H9 (cell line): ENCODE data around the gene SYAP1. TPM values are rescaled to one million over a fixed set of nuclear protein-coding genes. Genes with fewer than 3 reads are reported as not detected.

Experiments used
- DNase-seq: peaks from one replicate; pipeline ENCODE4 v3.0.0-alpha.2; 2017
- H2AFZ ChIP-seq: one replicate; pipeline ENCODE4 v1.6.1; 2013; ENCODE audit warnings: mild to moderate bottlenecking, low read length, control low read depth, moderate library complexity
- H2AK5ac ChIP-seq: 2 replicates; pipeline ENCODE4 v1.6.1; 2013; ENCODE audit warnings: low read length, control low read depth, mixed read lengths; ENCODE audit not compliant: insufficient read length
- H2BK120ac ChIP-seq: one replicate; pipeline ENCODE4 v1.6.1; 2013; ENCODE audit warnings: low read depth, mild to moderate bottlenecking, low read length, control low read depth, inconsistent platforms; ENCODE audit not compliant: poor library complexity, severe bottlenecking
- H2BK12ac ChIP-seq: 2 replicates; pipeline ENCODE4 v1.6.1; 2013; ENCODE audit warnings: low read length, control low read depth, mixed read lengths, low read depth; ENCODE audit not compliant: insufficient read length
- H2BK15ac ChIP-seq: 2 replicates; pipeline ENCODE4 v1.6.1; 2013; ENCODE audit warnings: low read depth, low read length, control low read depth
- H2BK20ac ChIP-seq: one replicate; pipeline ENCODE4 v1.6.1; 2013; ENCODE audit warnings: low read depth, mild to moderate bottlenecking, low read length, control low read depth, inconsistent platforms; ENCODE audit not compliant: poor library complexity, severe bottlenecking
- H2BK5ac ChIP-seq: 2 replicates; pipeline ENCODE4 v1.6.1; 2013; ENCODE audit warnings: low read length, control low read depth, mixed read lengths; ENCODE audit not compliant: insufficient read length
- H3K14ac ChIP-seq: 2 replicates; pipeline ENCODE4 v1.6.1; 2013; ENCODE audit warnings: low read length, control low read depth; ENCODE audit not compliant: insufficient read depth
- H3K18ac ChIP-seq: 2 replicates; pipeline ENCODE4 v1.6.1; 2013; ENCODE audit warnings: low read depth, mild to moderate bottlenecking, mixed read lengths, low read length, control low read depth; ENCODE audit not compliant: insufficient read length
- H3K23ac ChIP-seq: 2 replicates; pipeline ENCODE4 v1.6.1; 2013; ENCODE audit warnings: low read length, control low read depth, mixed read lengths, low read depth; ENCODE audit not compliant: insufficient read length
- H3K23me2 ChIP-seq: 2 replicates; pipeline ENCODE4 v1.6.1; 2013; ENCODE audit warnings: low read depth, mild to moderate bottlenecking, mixed read lengths, low read length, control low read depth; ENCODE audit not compliant: insufficient read length, poor library complexity, severe bottlenecking
- H3K27ac ChIP-seq: 2 replicates; pipeline ENCODE4 v1.5.1; 2013; ENCODE audit warnings: low read length, control low read depth, mixed read lengths, low read depth; ENCODE audit not compliant: insufficient read length
- H3K27me3 ChIP-seq: 2 replicates; pipeline ENCODE4 v1.6.1; 2013; ENCODE audit warnings: low read length, control low read depth, inconsistent platforms; ENCODE audit not compliant: insufficient read depth
- H3K4ac ChIP-seq: 2 replicates; pipeline ENCODE4 v1.6.1; 2013; ENCODE audit warnings: low read depth, mild to moderate bottlenecking, control low read depth, inconsistent platforms, low read length, moderate library complexity
- H3K4me1 ChIP-seq: 2 replicates; pipeline ENCODE4 v1.6.1; 2013; ENCODE audit warnings: low read length, control low read depth, inconsistent platforms; ENCODE audit not compliant: insufficient read depth
- H3K4me2 ChIP-seq: 2 replicates; pipeline ENCODE4 v1.6.1; 2013; ENCODE audit warnings: low read length, control low read depth, mixed read lengths; ENCODE audit not compliant: insufficient read length, insufficient read depth
- H3K56ac ChIP-seq: 2 replicates; pipeline ENCODE4 v1.6.1; 2013; ENCODE audit warnings: low read depth, mild to moderate bottlenecking, mixed read lengths, low read length, control low read depth; ENCODE audit not compliant: insufficient read length
- H3K79me1 ChIP-seq: 2 replicates; pipeline ENCODE4 v1.6.1; 2013; ENCODE audit warnings: low read depth, mild to moderate bottlenecking, moderate library complexity, low read length, control low read depth, inconsistent platforms; ENCODE audit not compliant: insufficient read depth, poor library complexity, severe bottlenecking
- H3K79me2 ChIP-seq: 2 replicates; pipeline ENCODE4 v1.6.1; 2013; ENCODE audit warnings: low read length, control low read depth, inconsistent platforms; ENCODE audit not compliant: insufficient read depth
- H3K9ac ChIP-seq: 2 replicates; pipeline ENCODE4 v1.6.1; 2013; ENCODE audit warnings: low read length, control low read depth, mixed read lengths; ENCODE audit not compliant: insufficient read length; ENCODE audit errors: extremely low read depth
- H3K9me3 ChIP-seq: one replicate; pipeline ENCODE4 v1.6.1; 2013; ENCODE audit warnings: low read depth, low read length, inconsistent platforms; ENCODE audit not compliant: control insufficient read depth
- H3T11ph ChIP-seq: one replicate; pipeline ENCODE4 v1.6.1; 2013; ENCODE audit warnings: mild to moderate bottlenecking, low read length, control low read depth, inconsistent platforms
- H4K20me1 ChIP-seq: one replicate; pipeline ENCODE4 v1.6.1; 2013; ENCODE audit not compliant: control insufficient read depth, insufficient read length, insufficient read depth
- H4K5ac ChIP-seq: 2 replicates; pipeline ENCODE4 v1.6.1; 2013; ENCODE audit warnings: low read depth, mild to moderate bottlenecking, mixed read lengths, low read length, control low read depth; ENCODE audit not compliant: insufficient read length
- H4K8ac ChIP-seq: replicated peaks from 2 replicates; pipeline ENCODE4 v1.6.1; 2013; ENCODE audit warnings: low read length, control low read depth, mixed read lengths, low read depth; ENCODE audit not compliant: insufficient read length
- H4K91ac ChIP-seq: 2 replicates; pipeline ENCODE4 v1.6.1; 2013; ENCODE audit warnings: low read depth, mild to moderate bottlenecking, moderate library complexity, mixed read lengths, low read length, control low read depth; ENCODE audit not compliant: insufficient read length
- H3K27ac Mint-ChIP-seq, 3 experiments: 2 replicates in 2 of 3; 3 replicates in 1 of 3; pipeline ENCODE4 v1.8.0; 2020 to 2021; ENCODE audit warnings: mixed read lengths in 3 of 3, mild to moderate bottlenecking in 1 of 3, moderate library complexity in 1 of 3
- H3K27me3 Mint-ChIP-seq: 2 replicates; pipeline ENCODE4 v1.8.0; 2021; ENCODE audit warnings: low read depth, mild to moderate bottlenecking, moderate library complexity, mixed read lengths
- H3K36me3 Mint-ChIP-seq, 3 experiments: 2 replicates in 2 of 3; 3 replicates in 1 of 3; pipeline ENCODE4 v1.8.0; 2020 to 2021; ENCODE audit warnings: low read depth in 3 of 3, mixed read lengths in 3 of 3; ENCODE audit not compliant: insufficient read depth in 1 of 3
- H3K4me1 Mint-ChIP-seq, 2 experiments: 2 replicates each; pipeline ENCODE4 v1.8.0; 2020; ENCODE audit warnings: mixed read lengths in 2 of 2
- H3K4me3 Mint-ChIP-seq, 2 experiments: 2 replicates in 1 of 2; 3 replicates in 1 of 2; pipeline ENCODE4 v1.8.0; 2020 to 2021; ENCODE audit warnings: mild to moderate bottlenecking in 2 of 2, mixed read lengths in 2 of 2, moderate library complexity in 1 of 2
- H3K9me3 Mint-ChIP-seq, 2 experiments: 2 replicates in 1 of 2; 3 replicates in 1 of 2; pipeline ENCODE4 v1.8.0; 2020; ENCODE audit warnings: mild to moderate bottlenecking in 2 of 2, mixed read lengths in 2 of 2, moderate library complexity in 1 of 2
- WGBS: extraction: QIAGEN DNeasy Blood & Tissue Kit; methylation state at CpG from one replicate; pipeline ENCODE4 v1.1.7; 2013; ENCODE audit warnings: missing lambda C conversion rate, low lambda C conversion rate, mixed read lengths; ENCODE audit not compliant: insufficient read length; ENCODE audit errors: extremely low coverage; 5-methylcytosine and 5-hydroxymethylcytosine counted together
- total RNA-seq: library from RNA; stranded (reverse); gene quantifications from 2 replicates; pipeline ENCODE4 v1.2.1, GENCODE V29; 2021
- TF ChIP-seq, protein P1 (sequence below): fragments of 200-600 bp; sonication (generic); conservative IDR thresholded peaks from 3 replicates; pipeline ENCODE4 v1.8.0; 2021; ENCODE audit warnings: antibody characterized with exemption, mild to moderate bottlenecking

Gene SYAP1
- total RNA-seq, 1 experiment from 2014 or later = 42.7 TPM

- Histone ChIP-seq H4K8ac (no peak overlapping the region), H3K79me2 (peaks cover 30% of the 10 kb centered on the region; the same call in 1 of the 2 replicates), H3K56ac (no peak overlapping the region), H3K79me1 (peaks cover 12% of the 10 kb centered on the region), H3K4ac (no peak overlapping the region), H2AFZ (no peak overlapping the region), H3K23me2 (no peaks in the 10 kb centered on the region), H3K27me3 (no peaks in the 10 kb centered on the region), H3K27ac (no peak overlapping the region), H4K20me1 (no peaks in the 10 kb centered on the region), H4K5ac (no peak overlapping the region), H3K4me1 (no peaks in the 10 kb centered on the region; the same call in 1 of the 2 replicates), H2BK120ac (no peak overlapping the region), H3K4me2 (no peak overlapping the region), H3K23ac (no peak overlapping the region), H4K91ac (no peak overlapping the region), H2BK20ac (no peak overlapping the region), H3K9me3 (no peaks in the 10 kb centered on the region), H2BK12ac (no peak overlapping the region), H3K18ac (no peak overlapping the region), H2BK15ac (no peak overlapping the region), H2AK5ac (no peak overlapping the region), H2BK5ac (no peak overlapping the region), H3T11ph (no peak overlapping the region), H3K9ac (no peak overlapping the region), H3K14ac (no peak overlapping the region)
- no peak overlapping the region for H3K4me3 Mint-ChIP-seq
- no CpG with 5 or more reads among the region's 8 CpGs for WGBS
- H3K27ac Mint-ChIP-seq = peak overlapping the region in 2 of 3 experiments; percentile 27 to 53; a peak in 1 of 7 replicates
- peaks cover 13 to 41% (median 35%) of the 10 kb centered on the region in 3 experiments for H3K36me3 Mint-ChIP-seq
- no peak for DNase-seq
- H3K9me3 Mint-ChIP-seq = no peaks in the 10 kb centered on the region
- H3K4me1 Mint-ChIP-seq = peaks cover 20 to 24% of the 10 kb centered on the region in 2 experiments
- TF ChIP-seq, protein P1, sequence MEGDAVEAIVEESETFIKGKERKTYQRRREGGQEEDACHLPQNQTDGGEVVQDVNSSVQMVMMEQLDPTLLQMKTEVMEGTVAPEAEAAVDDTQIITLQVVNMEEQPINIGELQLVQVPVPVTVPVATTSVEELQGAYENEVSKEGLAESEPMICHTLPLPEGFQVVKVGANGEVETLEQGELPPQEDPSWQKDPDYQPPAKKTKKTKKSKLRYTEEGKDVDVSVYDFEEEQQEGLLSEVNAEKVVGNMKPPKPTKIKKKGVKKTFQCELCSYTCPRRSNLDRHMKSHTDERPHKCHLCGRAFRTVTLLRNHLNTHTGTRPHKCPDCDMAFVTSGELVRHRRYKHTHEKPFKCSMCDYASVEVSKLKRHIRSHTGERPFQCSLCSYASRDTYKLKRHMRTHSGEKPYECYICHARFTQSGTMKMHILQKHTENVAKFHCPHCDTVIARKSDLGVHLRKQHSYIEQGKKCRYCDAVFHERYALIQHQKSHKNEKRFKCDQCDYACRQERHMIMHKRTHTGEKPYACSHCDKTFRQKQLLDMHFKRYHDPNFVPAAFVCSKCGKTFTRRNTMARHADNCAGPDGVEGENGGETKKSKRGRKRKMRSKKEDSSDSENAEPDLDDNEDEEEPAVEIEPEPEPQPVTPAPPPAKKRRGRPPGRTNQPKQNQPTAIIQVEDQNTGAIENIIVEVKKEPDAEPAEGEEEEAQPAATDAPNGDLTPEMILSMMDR = no peak
- no peaks in the 10 kb centered on the region for H3K27me3 Mint-ChIP-seq
Observed at GRCh38 chrX:16804923-16805464, 85.6 kb downstream of the SYAP1 start.
